ENCODE results near the gene FAM222B.
A peak's percentile ranks its signal among the peaks of the same experiment; 100 is the strongest.
"Not testable (repeated sequence)": the region's sequence is repeated elsewhere in the genome, so short reads cannot be mapped to it uniquely, and the experiment has no call there.

The FAM222B gene

DNA sequence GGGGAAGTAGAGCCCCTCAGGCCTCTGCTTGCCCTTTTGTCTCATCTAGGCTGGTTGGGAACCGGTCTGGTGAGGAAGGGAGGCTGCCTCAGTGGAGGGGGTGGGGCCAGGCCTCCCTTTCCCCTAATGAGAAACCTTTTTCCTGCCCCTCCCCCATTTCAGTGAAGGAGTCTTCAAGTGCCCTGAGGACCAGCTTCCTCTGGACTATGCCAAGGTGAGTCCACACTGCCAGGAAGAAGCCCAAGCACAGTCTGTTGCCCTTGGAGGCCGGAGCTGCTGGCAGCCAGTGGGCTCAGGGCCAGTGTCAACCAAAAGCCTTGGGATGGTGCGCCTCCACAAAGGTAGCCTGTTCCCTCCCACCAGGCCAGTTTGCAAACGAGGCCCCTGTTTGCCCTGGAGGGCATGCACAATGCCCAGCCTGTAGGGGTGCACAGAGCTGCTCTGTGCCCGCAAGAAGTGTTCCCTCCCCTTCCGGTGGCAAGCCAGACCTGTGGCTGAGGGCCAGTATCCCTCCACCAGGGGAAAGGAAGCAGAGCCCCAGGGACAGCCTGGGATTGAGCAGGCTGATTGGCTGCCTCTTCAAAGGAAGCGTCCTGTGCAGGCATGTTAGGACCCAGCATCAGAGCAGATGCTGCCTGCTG lies 95.4 kb downstream of the FAM222B start:
- DNase-seq: peak in 51 of 58 donors; percentile 30 to 90 (median 70)

GRCh38 chr17:28746611-28747050 lies 96.0 kb downstream of the FAM222B start:
- DNase-seq: peak in 47 of 58 donors; percentile 36 to 84 (median 62)

DNA sequence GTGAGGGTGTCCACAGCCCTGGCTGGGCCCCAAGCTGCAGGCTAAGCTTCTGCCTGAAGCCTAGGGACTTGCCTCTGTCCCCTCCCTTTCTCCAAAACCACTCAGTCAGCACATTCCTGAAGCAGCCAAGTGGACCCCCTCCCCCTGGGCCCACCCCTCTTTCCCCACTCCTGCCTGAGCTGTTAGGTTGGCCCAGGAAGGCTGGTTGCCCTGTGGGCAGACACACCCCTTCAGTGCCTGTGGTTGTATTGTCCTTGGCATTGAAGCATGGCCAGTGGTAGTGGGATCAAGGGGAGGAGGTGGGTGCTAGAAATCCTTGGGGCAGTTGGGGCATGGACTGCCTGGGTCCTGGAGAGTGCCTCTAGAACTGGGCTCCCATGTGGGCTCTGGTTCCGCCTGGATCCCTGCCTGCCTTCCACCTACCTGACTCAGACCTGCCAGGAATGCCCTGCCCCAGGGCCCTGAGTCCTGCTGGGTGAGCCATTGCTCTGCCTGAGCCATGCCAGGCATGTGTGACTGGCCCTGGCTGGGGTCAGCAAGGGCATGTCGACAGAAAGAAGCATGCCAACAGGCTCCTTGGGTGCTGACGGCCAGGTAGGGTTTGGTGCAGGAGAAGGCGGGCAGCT lies 96.7 kb downstream of the FAM222B start:
- DNase-seq: peak in 2 of 58 donors; percentile 35 to 55

- peak in 56 of 58 donors; percentile 11 to 96 (median 82) for DNase-seq
Observed at GRCh38 chr17:28744972-28745785, 97.4 kb downstream of the FAM222B start.

- DNase-seq: peak in 30 of 58 donors; percentile 22 to 71 (median 50)
Observed at GRCh38 chr17:28744104-28744971, 98.3 kb downstream of the FAM222B start.

DNA sequence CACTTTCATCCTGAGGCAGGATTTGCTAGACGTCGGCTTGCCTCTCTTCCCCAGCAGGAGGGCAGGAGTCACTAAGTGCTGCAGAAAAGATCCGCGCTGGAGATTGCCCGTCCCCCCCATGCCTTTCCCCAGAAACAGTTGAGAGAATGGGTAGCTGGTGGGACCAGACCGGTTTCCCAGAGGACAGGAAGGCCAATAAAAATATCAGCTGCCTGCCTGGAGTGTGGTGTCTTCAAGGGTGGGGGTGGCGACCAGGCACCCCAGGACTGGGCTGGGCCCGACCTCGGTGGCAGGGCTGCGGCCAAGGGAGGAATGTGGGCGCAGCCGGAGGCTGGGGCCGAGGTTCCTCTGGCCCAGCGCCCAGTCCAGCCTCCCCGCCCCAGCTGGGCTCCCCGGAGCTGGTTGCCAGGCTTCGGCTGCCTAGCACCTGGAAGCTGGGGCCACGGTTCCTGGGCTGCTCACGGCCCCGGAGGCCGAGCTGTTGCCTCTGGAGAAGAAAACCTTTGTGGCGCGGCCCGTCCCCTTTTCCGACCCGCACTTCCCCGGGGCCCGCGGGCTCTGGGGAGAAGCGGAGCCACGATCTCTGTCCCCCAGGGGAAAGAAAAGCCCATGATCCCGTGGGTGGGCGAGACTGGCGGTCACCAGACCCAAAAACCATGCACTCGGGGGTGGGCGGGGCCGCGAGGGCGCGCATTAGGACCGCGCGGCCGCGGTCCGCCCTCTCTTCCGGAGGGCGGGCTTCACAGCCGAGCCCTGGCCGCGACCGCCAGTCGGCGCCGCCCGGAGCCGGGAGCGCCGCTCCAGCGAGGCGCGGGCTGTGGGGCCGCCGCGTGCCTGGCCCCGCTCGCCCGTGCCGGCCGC lies 99.1 kb downstream of the FAM222B start, which contains the start of gene TRAF4:
TRAF4 (plus strand) TSS at position 769 of the 861 bp plus-strand sequence. CDS start 102 bp downstream, outside the sequence.
- peak in 54 of 58 donors; percentile 24 to 87 (median 69) for DNase-seq

DNA sequence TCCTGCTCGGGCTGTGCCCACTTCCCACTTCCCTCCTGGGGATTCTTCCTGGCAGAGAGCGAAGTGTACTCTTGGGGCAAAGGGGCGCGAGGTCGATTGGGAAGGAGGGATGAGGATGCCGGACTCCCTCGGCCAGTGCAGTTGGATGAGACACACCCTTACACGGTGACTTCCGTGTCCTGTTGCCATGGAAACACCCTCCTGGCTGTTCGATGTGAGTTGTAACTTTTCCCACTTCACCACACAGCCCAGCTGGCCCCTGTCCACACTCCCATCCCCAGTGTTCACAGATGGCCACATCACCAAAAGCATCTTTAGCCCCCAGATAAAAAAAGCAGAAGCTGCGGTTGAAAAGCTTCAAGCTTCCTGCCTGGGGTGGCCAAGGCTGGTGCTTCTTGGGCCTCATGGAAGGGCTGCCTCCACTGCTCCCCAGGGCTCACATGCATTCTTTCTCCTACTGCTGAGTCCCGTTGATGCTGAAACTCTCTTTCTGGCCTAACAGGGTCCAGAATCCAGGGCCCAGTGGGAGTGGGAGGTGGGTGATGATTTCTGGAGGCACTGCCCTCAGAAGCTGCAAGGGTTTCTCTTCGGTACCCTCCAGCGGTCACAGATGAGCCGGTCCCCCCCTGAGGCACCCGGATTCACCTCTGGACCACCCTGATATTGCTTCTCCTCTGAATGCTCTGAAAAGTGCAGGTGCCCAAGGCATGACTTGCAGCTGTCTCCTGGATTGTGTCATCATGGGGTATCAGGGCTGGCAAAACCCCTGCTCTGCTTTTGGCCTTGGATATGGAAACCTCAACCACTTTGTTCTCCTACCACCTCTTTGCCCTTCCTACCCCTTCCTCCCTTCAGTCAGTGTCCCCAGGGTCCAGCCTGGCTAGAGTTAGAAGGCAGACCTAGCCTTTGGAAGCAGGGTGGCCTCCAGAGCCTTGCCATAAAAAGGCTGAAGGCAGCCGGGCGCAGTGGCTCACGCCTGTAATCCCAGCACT lies 100.9 kb downstream of the FAM222B start:
- DNase-seq: peak in 19 of 58 donors; percentile 6 to 58 (median 26)

DNA sequence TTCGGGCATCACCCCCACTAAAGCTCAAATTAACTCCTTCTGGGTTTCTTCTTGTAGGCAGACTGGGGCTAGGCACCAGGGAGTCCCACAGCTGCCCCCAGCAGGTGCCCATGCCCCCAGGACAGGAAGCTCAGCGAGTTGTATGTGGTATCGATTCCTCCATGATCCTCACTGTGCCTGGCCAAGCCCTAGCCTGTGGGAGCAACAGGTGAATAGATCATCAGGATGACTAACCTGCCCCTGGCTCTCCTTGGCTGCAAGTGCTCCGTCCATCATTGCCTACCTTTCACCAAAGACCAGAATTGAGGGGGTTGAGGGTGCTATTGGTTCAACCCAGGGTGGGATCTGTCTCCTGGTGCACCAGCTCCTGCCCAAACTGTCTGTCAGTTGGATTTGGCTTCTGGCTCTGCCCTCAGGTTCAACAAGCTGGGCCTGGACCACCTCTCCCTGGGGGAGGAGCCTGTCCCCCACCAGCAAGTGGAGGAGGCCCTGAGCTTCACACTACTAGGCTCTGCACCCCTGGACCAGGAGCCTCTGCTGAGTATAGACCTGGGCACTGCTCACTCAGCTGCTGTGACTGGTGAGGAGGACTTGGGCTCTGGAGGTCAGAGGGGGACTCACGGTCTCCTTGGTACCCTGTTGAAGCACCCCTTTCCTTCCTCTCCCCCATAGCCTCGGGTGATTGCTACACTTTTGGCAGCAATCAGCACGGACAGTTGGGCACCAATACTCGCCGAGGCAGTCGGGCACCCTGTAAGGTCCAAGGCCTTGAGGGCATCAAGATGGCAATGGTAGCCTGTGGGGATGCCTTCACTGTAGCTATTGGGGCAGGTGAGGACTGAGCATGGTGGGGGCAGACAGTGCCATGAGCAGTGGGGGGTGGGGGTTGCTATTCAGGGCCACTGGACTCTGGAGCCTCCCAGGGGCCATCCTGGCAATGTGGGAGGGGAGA lies 101.9 kb downstream of the FAM222B start:
- DNase-seq: no peak

DNA sequence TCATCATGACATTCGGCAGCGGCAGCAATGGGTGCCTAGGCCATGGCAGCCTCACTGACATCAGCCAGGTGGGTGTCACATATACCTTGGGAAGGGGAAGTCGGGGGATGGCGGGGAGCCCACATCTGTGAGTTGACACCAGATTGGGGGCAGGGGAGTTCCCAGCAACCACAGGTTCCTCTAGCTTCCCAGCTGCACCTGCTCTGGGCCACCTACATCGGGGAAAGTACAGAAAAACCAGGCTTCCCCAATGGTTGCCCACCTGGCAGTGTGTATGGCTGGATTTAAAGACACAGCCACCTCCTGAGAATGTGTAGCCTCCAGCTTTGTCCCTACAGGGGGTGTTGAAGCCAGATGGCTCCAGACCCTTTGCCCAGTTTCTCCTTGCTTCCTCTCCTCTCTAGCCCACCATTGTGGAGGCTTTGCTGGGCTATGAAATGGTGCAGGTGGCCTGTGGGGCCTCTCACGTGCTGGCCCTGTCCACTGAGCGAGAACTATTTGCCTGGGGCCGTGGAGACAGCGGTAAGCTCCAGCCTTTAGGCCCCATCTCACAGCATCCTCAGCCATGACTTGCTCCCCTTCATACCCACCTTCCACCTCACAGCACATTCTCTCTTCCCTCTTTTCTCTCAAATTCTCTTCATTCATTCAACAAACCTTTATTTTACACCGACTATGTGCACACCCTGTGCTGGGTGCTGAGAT lies 103.8 kb downstream of the FAM222B start:
- DNase-seq: no peak

- no peak for DNase-seq
Observed at GRCh38 chr17:28737770-28738679, 104.6 kb downstream of the FAM222B start.

- no peak for DNase-seq
Observed at GRCh38 chr17:28737316-28737715, 105.3 kb downstream of the FAM222B start.

- not testable (repeated sequence) for DNase-seq
Observed at GRCh38 chr17:28735913-28736769, 106.4 kb downstream of the FAM222B start.

- no peak for DNase-seq
Observed at GRCh38 chr17:28735242-28735722, 107.3 kb downstream of the FAM222B start.

GRCh38 chr17:28734712-28735241 lies 107.8 kb downstream of the FAM222B start:
- DNase-seq: no peak

All from anterior cingulate cortex (tissue), 58 donors.